Measurements from ENCODE around the gene PRKCA. TPM values are rescaled to one million over a fixed set of nuclear protein-coding genes. Genes with fewer than 3 reads are reported as not detected.

PRKCA gene
- total RNA-seq, 1 donor from 2014 or later, result 4.5 TPM

GRCh38 chr17:66781135-66781534 lies 478.7 kb downstream of the PRKCA start:
- ATAC-seq, result no peak

- ATAC-seq, result no peak
Measured at GRCh38 chr17:66782851-66783250, 480.4 kb downstream of the PRKCA start.

- no peak for ATAC-seq
Measured at GRCh38 chr17:66783656-66784381, 481.4 kb downstream of the PRKCA start.

GRCh38 chr17:66784621-66785364 lies 482.4 kb downstream of the PRKCA start:
- no peak for ATAC-seq

GRCh38 chr17:66786107-66786506 lies 483.7 kb downstream of the PRKCA start:
- no peak for ATAC-seq

- ATAC-seq, result no peak
Measured at GRCh38 chr17:66787914-66788313, 485.5 kb downstream of the PRKCA start.

- no peak for ATAC-seq
Measured at GRCh38 chr17:66789093-66789492, 486.7 kb downstream of the PRKCA start.

- ATAC-seq, result no peak
Measured at GRCh38 chr17:66789961-66790437, 487.6 kb downstream of the PRKCA start.

- no peak for ATAC-seq
Measured at GRCh38 chr17:66790501-66791061, 488.2 kb downstream of the PRKCA start.

- no peak for ATAC-seq
Measured at GRCh38 chr17:66791347-66791746, 488.9 kb downstream of the PRKCA start.

- ATAC-seq, result no peak
Measured at GRCh38 chr17:66793814-66794213, 491.4 kb downstream of the PRKCA start.

- no peak for ATAC-seq
Measured at GRCh38 chr17:66795486-66795885, 493.1 kb downstream of the PRKCA start.

GRCh38 chr17:66799849-66800537 lies 497.6 kb downstream of the PRKCA start:
- no peak for ATAC-seq

GRCh38 chr17:66803474-66803951 lies 501.1 kb downstream of the PRKCA start:
- no peak for ATAC-seq

- no peak for ATAC-seq
Measured at GRCh38 chr17:66805567-66805966, 503.2 kb downstream of the PRKCA start.

GRCh38 chr17:66807182-66807581 lies 504.8 kb downstream of the PRKCA start:
- ATAC-seq, result no peak

GRCh38 chr17:66809408-66809807 lies 507.0 kb downstream of the PRKCA start:
- no peak for ATAC-seq

- ATAC-seq, result no peak
Measured at GRCh38 chr17:66810951-66811682, 508.7 kb downstream of the PRKCA start.

GRCh38 chr17:66811683-66812054 lies 509.3 kb downstream of the PRKCA start:
- ATAC-seq, result no peak

GRCh38 chr17:66812571-66812970 lies 510.2 kb downstream of the PRKCA start:
- no peak for ATAC-seq

- ATAC-seq, result no peak
Measured at GRCh38 chr17:66813296-66813695, 510.9 kb downstream of the PRKCA start.

- ATAC-seq, result no peak
Measured at GRCh38 chr17:66814026-66814425, 511.6 kb downstream of the PRKCA start.
